Astrocyte (in vitro differentiated cells and primary cell): Measurements from ENCODE around the gene FILIP1L. TPM values are rescaled to one million over a fixed set of nuclear protein-coding genes. Genes with fewer than 3 reads are reported as not detected.

Experiments used
- DNase-seq: peaks from one replicate; pipeline ENCODE4 v3.0.0-alpha.2; 2010; ENCODE audit warnings: low read depth
- FAIRE-seq: peaks from 2 replicates; lab custom pipeline; 2011; peaks lifted over from hg19 to GRCh38; lab: Jason Lieb, UNC
- H2AFZ ChIP-seq: 2 replicates; pipeline ENCODE4 v1.6.0; 2012; ENCODE audit warnings: low read depth, low read length, inconsistent platforms
- H3K27ac ChIP-seq: 2 replicates; pipeline ENCODE4 v1.5.1; 2011; ENCODE audit warnings: low read depth, low read length, inconsistent platforms
- H3K27me3 ChIP-seq: 2 replicates; pipeline ENCODE4 v1.6.0; 2011; ENCODE audit warnings: low read length, inconsistent platforms; ENCODE audit not compliant: insufficient read depth
- H3K36me3 ChIP-seq: 2 replicates; pipeline ENCODE4 v1.5.1; 2011; ENCODE audit warnings: low read length, inconsistent platforms; ENCODE audit not compliant: insufficient read depth
- H3K4me1 ChIP-seq: 2 replicates; pipeline ENCODE4 v1.5.1; 2011; ENCODE audit warnings: low read length, inconsistent platforms; ENCODE audit not compliant: insufficient read depth
- H3K4me2 ChIP-seq: 2 replicates; pipeline ENCODE4 v1.6.0; 2012; ENCODE audit warnings: low read length, inconsistent platforms
- H3K4me3 ChIP-seq: 2 replicates; pipeline ENCODE4 v1.5.1; 2011; ENCODE audit warnings: low read depth, mild to moderate bottlenecking, low read length, inconsistent platforms; ENCODE audit not compliant: insufficient read depth
- H3K79me2 ChIP-seq: 2 replicates; pipeline ENCODE4 v1.6.0; 2012; ENCODE audit warnings: mild to moderate bottlenecking, low read length, inconsistent platforms; ENCODE audit not compliant: insufficient read depth
- H3K9ac ChIP-seq: 2 replicates; pipeline ENCODE4 v1.6.0; 2012; ENCODE audit warnings: mild to moderate bottlenecking, low read length, inconsistent platforms
- H3K9me3 ChIP-seq: 2 replicates; pipeline ENCODE4 v1.5.1; 2012; ENCODE audit warnings: low read depth, mild to moderate bottlenecking, low read length, inconsistent platforms; ENCODE audit not compliant: insufficient read depth
- H4K20me1 ChIP-seq: 2 replicates; pipeline ENCODE4 v1.6.0; 2012; ENCODE audit warnings: low read length, inconsistent platforms; ENCODE audit not compliant: insufficient read depth
- H3K27ac Mint-ChIP-seq: one replicate; pipeline ENCODE4 v1.8.0; 2021; ENCODE audit warnings: mild to moderate bottlenecking, mixed read lengths; ENCODE audit not compliant: unreplicated experiment
- H3K27me3 Mint-ChIP-seq: one replicate; pipeline ENCODE4 v1.8.0; 2021; ENCODE audit warnings: low read depth, mixed read lengths; ENCODE audit not compliant: unreplicated experiment
- H3K36me3 Mint-ChIP-seq: one replicate; pipeline ENCODE4 v1.8.0; 2021; ENCODE audit warnings: low read depth, mixed read lengths; ENCODE audit not compliant: unreplicated experiment
- H3K4me1 Mint-ChIP-seq: one replicate; pipeline ENCODE4 v1.8.0; 2021; ENCODE audit warnings: low read depth, mixed read lengths; ENCODE audit not compliant: unreplicated experiment
- H3K4me3 Mint-ChIP-seq: one replicate; pipeline ENCODE4 v1.8.0; 2021; ENCODE audit warnings: mild to moderate bottlenecking, moderate library complexity, mixed read lengths; ENCODE audit not compliant: unreplicated experiment
- H3K9me3 Mint-ChIP-seq: one replicate; pipeline ENCODE4 v1.8.0; 2021; ENCODE audit warnings: mild to moderate bottlenecking, mixed read lengths; ENCODE audit not compliant: unreplicated experiment
- CTCF ChIP-seq: IDR thresholded peaks from 2 replicates; pipeline ENCODE4 v1.5.1; 2011; ENCODE audit warnings: low read depth, mild to moderate bottlenecking, inconsistent platforms, low read length, moderate library complexity; ENCODE audit not compliant: insufficient read depth
- EZH2 ChIP-seq: IDR thresholded peaks from 2 replicates; pipeline ENCODE4 v1.6.1; 2012; ENCODE audit warnings: mild to moderate bottlenecking, low read length, inconsistent platforms; ENCODE audit not compliant: insufficient read depth
- total RNA-seq: library from RNA; stranded (reverse); gene quantifications from 2 replicates; pipeline ENCODE4 v1.2.1, GENCODE V29; 2021

Gene FILIP1L
- total RNA-seq, 1 donor from 2014 or later = 209 TPM

GRCh38 chr3:100088735-100089368 lies 25.4 kb downstream of the FILIP1L start:
- Histone ChIP-seq H3K79me2 (no peaks in the 10 kb centered on the region), H4K20me1 (no peaks in the 10 kb centered on the region), H3K36me3 (no peaks in the 10 kb centered on the region), H2AFZ (no peak overlapping the region), H3K4me3 (no peak overlapping the region), H3K4me1 (peaks cover 19% of the 10 kb centered on the region), H3K4me2 (no peak overlapping the region), H3K27me3 (no peaks in the 10 kb centered on the region), H3K9ac (no peak overlapping the region), H3K9me3 (no peaks in the 10 kb centered on the region), H3K27ac (no peak overlapping the region)
- no peaks in the 10 kb centered on the region for H3K36me3 Mint-ChIP-seq
- H3K9me3 Mint-ChIP-seq = no peaks in the 10 kb centered on the region
- no peak for DNase-seq
- no peak for FAIRE-seq
- TF ChIP-seq CTCF (no peak), EZH2 (no peak)
- no peaks in the 10 kb centered on the region for H3K27me3 Mint-ChIP-seq
- H3K4me3 Mint-ChIP-seq = no peak overlapping the region
- peaks cover 41% of the 10 kb centered on the region for H3K4me1 Mint-ChIP-seq
- H3K27ac Mint-ChIP-seq = peak overlapping the region; percentile 86

- Histone ChIP-seq H3K4me1 (peaks cover 19% of the 10 kb centered on the region), H3K4me3 (no peak overlapping the region), H2AFZ (no peak overlapping the region), H3K36me3 (no peaks in the 10 kb centered on the region), H4K20me1 (no peaks in the 10 kb centered on the region), H3K79me2 (no peaks in the 10 kb centered on the region), H3K9me3 (no peaks in the 10 kb centered on the region), H3K27ac (peak overlapping the region; percentile 19), H3K27me3 (no peaks in the 10 kb centered on the region), H3K4me2 (peak overlapping the region; percentile 61), H3K9ac (peak overlapping the region; percentile 53)
- TF ChIP-seq CTCF (no peak), EZH2 (no peak)
- DNase-seq = peak; percentile 88
- FAIRE-seq = peak; percentile 62
- Mint-ChIP-seq H3K36me3 (no peaks in the 10 kb centered on the region), H3K4me3 (no peak overlapping the region), H3K27me3 (no peaks in the 10 kb centered on the region), H3K9me3 (no peaks in the 10 kb centered on the region), H3K27ac (peak overlapping the region; percentile 23), H3K4me1 (peaks cover 48% of the 10 kb centered on the region)
Measured at GRCh38 chr3:100087198-100087597, 27.1 kb downstream of the FILIP1L start.

DNA sequence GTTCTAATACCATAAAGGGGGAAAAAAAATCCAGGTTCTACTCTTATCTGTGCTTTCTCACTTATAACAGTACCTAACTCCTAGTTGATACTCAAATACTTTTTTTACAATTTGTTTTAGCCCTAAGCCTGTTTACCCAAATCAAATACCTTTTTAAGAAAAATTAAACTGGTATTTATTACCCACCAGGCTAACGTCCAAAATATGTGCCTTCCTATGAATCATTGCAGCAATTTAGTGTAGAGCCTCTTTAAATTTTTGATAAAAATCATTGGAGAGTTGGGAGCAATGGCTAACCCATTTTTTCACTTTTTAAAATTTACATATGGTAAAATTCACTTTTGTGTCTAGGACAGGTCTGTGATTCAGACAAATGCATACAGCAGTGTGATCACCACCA lies 27.9 kb downstream of the FILIP1L start:
- peaks cover 19% of the 10 kb centered on the region for H3K4me1 ChIP-seq
- H3K27me3 Mint-ChIP-seq = no peaks in the 10 kb centered on the region
- FAIRE-seq = no peak
- no peaks in the 10 kb centered on the region for H4K20me1 ChIP-seq
- H3K9me3 ChIP-seq = no peaks in the 10 kb centered on the region
- no peaks in the 10 kb centered on the region for H3K27me3 ChIP-seq
- peaks cover 55% of the 10 kb centered on the region for H3K4me1 Mint-ChIP-seq
- H3K36me3 ChIP-seq = no peaks in the 10 kb centered on the region
- peak overlapping the region; percentile 61 for H3K4me2 ChIP-seq
- TF ChIP-seq CTCF (no peak), EZH2 (no peak)
- no peaks in the 10 kb centered on the region for H3K36me3 Mint-ChIP-seq
- no peak for DNase-seq
- H2AFZ ChIP-seq = no peak overlapping the region
- no peak overlapping the region for H3K4me3 ChIP-seq
- peak overlapping the region; percentile 19 for H3K27ac ChIP-seq
- H3K27ac Mint-ChIP-seq = peak overlapping the region; percentile 23
- H3K9ac ChIP-seq = no peak overlapping the region
- no peaks in the 10 kb centered on the region for H3K79me2 ChIP-seq
- H3K4me3 Mint-ChIP-seq = no peak overlapping the region
- H3K9me3 Mint-ChIP-seq = no peaks in the 10 kb centered on the region
